ENCODE measurements around the gene BTC. TPM values are rescaled to one million over a fixed set of nuclear protein-coding genes. Genes with fewer than 3 reads are reported as not detected.
"Not testable (repeated sequence)": the region's sequence is repeated elsewhere in the genome, so short reads cannot be mapped to it uniquely, and the experiment has no call there.

The BTC gene
- polyA plus RNA-seq, 1 donor = 2.4 TPM

- DNase-seq = no peak
Measured at GRCh38 chr4:74757136-74757535, 37.2 kb downstream of the BTC start.

GRCh38 chr4:74755486-74755885 lies 38.8 kb downstream of the BTC start:
- DNase-seq = peak; percentile 28

GRCh38 chr4:74754218-74754617 lies 40.1 kb downstream of the BTC start:
- no peak for DNase-seq

- no peak for DNase-seq
Measured at GRCh38 chr4:74752798-74753197, 41.5 kb downstream of the BTC start.

- DNase-seq = no peak
Measured at GRCh38 chr4:74751856-74752255, 42.5 kb downstream of the BTC start.

GRCh38 chr4:74751247-74751646 lies 43.1 kb downstream of the BTC start:
- DNase-seq = no peak

GRCh38 chr4:74742185-74742584 lies 52.1 kb downstream of the BTC start:
- DNase-seq = no peak

GRCh38 chr4:74738464-74739143 lies 55.7 kb downstream of the BTC start:
- no peak for DNase-seq

- DNase-seq = no peak
Measured at GRCh38 chr4:74734995-74735394, 59.3 kb downstream of the BTC start.

GRCh38 chr4:74733756-74734155 lies 60.6 kb downstream of the BTC start:
- no peak for DNase-seq

GRCh38 chr4:74724979-74725378 lies 69.3 kb downstream of the BTC start:
- DNase-seq = no peak

- no peak for DNase-seq
Measured at GRCh38 chr4:74716436-74716765, 77.9 kb downstream of the BTC start.

GRCh38 chr4:74715706-74716435 lies 78.5 kb downstream of the BTC start:
- DNase-seq = no peak

- no peak for DNase-seq
Measured at GRCh38 chr4:74714611-74715130, 79.7 kb downstream of the BTC start.

GRCh38 chr4:74708135-74708534 lies 86.2 kb downstream of the BTC start:
- DNase-seq = not testable (repeated sequence)

Other genes starting within 250 kb of the BTC start
- 69.8 TPM for gene PARM1, start 138.6 kb upstream of the BTC start, polyA plus RNA-seq (ENCODE audit: insufficient read length)